AG09319 (cell line): ENCODE results near the gene IFT25.
"Not testable (repeated sequence)": the region's sequence is repeated elsewhere in the genome, so short reads cannot be mapped to it uniquely, and the experiment has no call there.

ENCODE experiments used
- DNase-seq: peaks from one replicate; pipeline ENCODE4 v3.0.0-alpha.2; 2010; ENCODE audit warnings: low read depth; ENCODE audit errors: extremely low read depth
- TF ChIP-seq, protein P1 (sequence below): IDR thresholded peaks from 2 replicates; pipeline ENCODE4 v1.5.1; 2011; ENCODE audit warnings: low read depth, mild to moderate bottlenecking, inconsistent platforms, low read length, moderate library complexity

Gene IFT25

DNA sequence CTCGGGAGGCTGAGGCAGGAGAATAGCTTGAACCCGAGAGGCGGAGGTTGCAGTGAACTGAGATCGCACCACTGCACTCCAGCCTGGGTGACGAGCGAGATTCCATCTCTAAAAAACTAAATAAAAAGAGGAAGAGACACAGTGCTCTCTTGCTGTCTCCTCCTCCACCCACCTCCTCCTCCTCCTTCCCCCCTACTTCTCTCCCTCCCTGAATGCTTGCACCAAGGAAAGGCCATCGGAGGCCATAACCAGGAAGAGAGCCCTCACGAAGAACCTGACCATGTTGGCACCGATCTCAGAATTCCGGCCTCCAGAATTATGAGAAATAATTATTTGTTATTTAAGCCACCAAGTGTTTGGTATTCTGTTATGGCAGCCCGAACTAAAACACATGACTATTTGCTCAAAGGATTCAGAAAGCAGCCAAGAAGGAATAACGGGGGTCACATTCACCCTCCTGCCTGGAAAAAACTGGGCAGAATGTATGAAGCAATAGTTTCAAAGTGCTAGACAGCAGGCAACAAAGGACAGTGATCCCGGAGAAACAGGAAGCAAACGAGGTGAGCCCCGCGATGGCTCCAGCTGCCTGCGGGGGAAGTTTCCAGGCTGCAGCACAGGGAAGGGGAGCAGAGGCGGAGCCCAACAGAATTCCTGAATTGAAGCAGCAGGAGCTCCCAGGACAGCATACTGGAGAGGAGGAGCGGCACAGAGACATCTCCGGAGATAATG, 36.7 kb upstream of the IFT25 start:
- TF ChIP-seq, protein P1, sequence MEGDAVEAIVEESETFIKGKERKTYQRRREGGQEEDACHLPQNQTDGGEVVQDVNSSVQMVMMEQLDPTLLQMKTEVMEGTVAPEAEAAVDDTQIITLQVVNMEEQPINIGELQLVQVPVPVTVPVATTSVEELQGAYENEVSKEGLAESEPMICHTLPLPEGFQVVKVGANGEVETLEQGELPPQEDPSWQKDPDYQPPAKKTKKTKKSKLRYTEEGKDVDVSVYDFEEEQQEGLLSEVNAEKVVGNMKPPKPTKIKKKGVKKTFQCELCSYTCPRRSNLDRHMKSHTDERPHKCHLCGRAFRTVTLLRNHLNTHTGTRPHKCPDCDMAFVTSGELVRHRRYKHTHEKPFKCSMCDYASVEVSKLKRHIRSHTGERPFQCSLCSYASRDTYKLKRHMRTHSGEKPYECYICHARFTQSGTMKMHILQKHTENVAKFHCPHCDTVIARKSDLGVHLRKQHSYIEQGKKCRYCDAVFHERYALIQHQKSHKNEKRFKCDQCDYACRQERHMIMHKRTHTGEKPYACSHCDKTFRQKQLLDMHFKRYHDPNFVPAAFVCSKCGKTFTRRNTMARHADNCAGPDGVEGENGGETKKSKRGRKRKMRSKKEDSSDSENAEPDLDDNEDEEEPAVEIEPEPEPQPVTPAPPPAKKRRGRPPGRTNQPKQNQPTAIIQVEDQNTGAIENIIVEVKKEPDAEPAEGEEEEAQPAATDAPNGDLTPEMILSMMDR: no peak
- no peak for DNase-seq

GRCh38 chr1:53981220-53981619, 35.7 kb upstream of the IFT25 start:
- DNase-seq: no peak
- TF ChIP-seq, protein P1: no peak

DNA sequence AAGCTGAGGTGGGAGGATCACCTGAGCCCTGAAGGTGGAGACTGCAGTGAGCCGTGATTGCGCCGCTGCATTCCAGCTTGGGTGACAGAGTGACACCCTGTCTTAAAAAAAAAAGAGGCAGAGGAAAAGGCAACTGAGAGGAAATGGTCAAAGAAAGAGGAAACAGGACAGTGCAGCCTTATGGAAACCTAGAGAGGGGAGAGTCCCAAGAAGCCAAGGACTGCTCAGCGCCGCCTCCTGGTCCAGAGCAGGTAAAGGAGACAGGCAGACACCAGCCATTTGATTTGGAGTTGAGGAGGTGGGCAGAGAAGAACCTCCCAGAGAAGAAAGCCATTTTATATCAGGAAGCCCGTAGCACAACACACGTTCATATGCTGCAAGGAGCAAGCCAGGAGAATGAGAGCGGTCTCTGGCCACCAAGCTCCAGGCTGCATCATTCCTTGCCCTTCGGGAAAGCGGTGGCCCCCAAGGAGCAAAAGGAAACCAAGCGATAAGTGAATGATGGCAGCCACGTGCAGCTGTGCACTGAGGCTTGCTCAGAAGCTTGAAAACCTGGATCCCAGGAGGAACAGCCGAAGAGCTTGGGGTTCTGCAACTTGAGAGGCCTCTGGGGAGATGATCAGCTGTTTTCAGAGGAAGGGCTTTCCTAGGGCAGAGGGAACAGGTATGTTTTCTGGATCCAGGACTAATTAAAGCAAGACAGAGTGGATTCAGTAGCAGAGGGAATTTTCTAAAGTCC, 34.4 kb upstream of the IFT25 start:
- TF ChIP-seq, protein P1: no peak
- no peak for DNase-seq

- DNase-seq: no peak
- TF ChIP-seq, protein P1: no peak
Observed at GRCh38 chr1:53975861-53976260, 30.4 kb upstream of the IFT25 start.

DNA sequence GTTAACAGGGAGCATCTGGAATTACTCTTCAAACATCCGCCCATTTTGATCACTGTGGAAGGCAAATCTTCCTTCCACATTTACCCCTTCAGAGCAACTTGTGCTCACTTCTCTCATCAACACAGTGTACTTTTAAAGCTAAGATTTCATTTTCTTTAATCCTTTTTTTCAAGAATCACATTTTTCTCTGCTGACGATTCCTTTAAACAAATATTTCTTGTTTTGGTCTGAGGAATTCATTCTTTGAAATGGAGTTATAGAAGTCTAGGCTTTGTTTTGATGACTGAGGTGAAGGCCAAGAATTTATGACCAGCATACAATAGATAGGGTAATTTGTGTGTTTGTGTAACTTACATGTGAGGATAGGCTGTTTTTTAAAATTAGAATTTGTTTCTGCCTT, 26.2 kb upstream of the IFT25 start:
- DNase-seq: no peak
- TF ChIP-seq, protein P1: no peak

DNA sequence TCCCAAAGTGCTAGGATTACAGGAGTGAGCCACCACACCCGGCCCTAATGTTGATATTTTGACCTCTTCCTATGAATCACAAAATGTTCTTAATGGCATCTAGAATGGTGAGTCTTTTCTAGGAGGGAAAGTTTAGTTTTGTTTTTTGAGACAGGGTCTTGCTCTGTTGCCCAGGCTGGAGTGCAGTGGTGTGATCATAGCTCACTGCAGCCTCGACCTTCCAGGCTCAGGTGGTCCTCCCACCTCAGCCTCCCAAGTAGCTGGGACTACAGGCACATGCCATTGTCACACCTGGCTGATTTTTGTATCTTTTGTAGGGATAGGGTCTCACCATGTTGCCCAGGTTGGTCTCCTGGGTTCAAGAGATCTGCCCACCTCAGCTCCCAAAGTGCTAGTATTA, 23.8 kb upstream of the IFT25 start:
- DNase-seq: not testable (repeated sequence)

DNA sequence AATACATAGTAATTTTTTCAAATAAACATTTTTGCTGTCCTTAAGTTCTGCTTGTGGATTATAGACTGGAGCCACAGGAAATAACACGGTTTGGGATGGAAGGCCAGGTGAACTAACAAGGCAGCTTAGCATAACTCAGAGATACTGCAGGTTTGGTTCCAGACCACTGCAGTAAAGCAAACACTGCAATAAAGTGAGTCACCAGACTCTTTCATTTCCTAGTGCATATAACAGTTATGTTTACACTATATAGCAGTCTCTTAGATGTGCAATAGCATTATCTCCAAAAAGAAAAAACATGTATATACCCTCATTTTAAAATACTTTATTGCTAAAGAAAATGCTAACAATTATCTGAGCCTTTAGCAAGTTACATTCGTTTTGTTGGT, 22.6 kb upstream of the IFT25 start:
- TF ChIP-seq, protein P1: no peak
- no peak for DNase-seq
